Stimulated activated naive CD8-positive, alpha-beta T cell treated with anti-CD3 and anti-CD28 coated beads, Interleukin-15, Interleukin-2, amounts not matched to agents 100 U/mL and 50 U/mL, for 24 hours (primary cell): ENCODE measurements around the gene SLC7A1.

Experiments used
- ATAC-seq: fragments of 150-1000 bp; cut with Tn5 transposase; one replicate; pipeline ENCODE4 v1.10.0; 2021
- DNase-seq: peaks from one replicate; pipeline ENCODE4 v3.0.0; 2021

Gene SLC7A1

DNA sequence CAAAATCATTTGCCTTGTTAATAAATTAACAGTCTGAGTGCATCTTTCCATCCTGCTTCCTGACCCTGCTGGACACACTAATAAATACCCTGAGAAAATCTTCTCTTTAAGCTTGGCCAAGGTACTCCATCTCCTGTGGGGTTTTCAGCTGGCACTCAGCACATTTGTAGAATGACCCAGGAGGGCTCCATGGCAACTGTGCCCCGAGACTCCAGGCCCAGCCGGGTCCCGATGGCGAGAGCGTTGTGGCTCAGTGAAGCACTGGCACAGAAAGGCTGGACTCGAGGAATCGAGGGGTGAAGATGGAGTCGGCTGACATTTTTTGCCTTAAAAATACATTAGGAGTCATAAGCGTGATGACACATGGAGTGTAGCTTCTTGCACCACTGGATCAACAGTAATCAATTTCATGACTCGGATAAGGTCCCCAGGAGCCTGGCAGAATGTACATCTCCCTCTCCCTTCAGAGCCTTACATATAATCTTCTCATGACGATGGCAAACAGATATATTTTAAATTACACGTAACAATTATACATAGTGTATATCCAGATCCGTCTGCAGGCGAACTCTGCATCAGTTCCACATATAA lies 85.4 kb downstream of the SLC7A1 start:
- no peak for ATAC-seq
- no peak for DNase-seq

DNA sequence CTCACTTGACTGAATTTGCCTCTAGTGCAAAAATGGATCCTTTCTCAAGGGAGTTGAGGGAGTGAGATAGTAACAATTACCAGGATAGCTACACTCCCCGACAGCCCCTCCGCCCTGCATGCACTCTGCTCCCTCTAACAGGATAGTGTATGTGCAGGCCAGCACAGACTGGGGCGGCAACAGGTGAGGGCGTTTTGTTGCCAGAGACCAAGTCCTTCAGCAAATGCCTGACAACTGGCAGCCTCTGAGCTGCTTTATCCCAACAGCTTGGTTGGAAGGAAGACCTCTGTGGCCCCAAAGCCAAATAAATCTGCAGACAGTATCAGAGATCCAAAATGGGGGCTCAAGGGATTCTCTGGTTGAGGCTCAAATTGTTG lies 86.6 kb downstream of the SLC7A1 start:
- no peak for DNase-seq
- ATAC-seq = no peak

DNA sequence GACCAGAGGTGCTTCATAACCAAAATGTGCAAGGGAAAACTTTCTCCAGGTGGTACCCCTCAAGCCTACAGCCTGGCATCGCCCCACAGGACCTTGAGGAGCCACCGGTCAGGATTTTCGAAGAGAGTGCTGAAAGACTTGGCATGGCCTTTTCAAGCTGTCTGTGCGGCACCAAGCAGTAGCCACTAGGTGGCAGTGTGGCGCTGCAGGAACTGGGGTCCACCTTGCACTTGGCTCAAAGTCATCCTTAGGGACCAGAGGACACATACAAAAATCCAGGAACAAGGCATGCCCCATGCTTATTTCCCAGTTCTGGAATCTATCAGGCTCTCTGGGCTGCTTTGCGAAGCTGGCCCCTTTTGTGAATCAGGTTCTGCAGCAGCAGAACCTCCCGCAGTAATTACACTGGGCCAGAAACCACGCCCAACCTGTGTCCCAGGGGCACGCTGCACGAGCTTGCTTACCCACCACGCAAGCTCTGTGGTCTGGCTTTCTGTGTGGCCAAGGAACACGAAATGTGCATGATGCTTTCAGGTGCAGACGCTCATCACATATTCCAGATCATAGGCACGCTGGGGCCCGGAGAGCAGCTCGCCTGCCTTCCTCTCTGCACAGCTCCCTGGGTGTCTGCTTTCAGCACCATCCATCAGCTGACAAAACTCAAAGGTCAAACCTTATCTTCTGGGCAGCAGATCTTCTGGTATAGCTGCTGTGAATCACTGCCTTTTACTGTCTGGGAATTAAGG lies 87.2 kb downstream of the SLC7A1 start:
- peak; percentile 81 for DNase-seq

DNA sequence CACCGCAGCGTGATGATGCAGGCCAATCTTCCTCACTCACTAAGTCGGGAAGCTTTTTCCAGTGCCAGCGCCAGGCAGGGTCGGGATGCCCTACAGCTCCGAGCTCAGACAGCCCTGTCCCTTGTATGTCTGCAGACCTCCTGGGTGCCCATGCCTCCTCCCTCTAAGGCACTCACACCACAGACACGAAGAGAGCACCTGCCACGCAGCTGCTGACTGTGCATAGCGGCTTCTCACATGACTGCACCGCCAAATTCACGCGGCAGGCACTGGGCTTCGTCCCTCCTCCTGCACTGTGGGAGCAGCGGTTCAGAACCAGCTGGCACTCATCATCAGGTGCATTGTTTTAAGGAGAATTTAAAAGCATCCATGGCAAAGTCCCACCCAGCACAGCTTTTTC lies 88.1 kb downstream of the SLC7A1 start:
- no peak for ATAC-seq
- no peak for DNase-seq

More for the DNA sequence above, 87.2 kb downstream of the SLC7A1 start:
- ATAC-seq = peak; percentile 78

DNA sequence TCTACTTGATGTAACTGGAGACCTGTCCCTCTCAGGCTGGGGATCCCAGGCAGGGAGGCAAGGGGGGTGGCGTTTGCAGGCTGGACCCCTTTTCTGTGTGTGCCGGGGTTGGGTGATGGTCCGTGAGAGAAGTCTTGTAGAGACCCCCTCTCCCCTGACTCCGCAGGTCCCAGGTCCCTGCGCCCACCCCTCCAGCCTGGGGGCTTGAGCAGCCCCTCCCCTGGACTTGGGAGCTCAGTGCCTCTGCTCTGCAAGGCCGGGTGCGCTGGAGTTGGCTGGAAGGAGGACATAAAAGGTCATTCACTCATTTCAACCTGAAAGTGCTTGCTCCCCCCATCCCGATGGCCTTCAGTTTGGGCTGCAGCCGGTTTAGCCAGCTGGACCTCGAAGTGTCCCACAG lies 89.5 kb downstream of the SLC7A1 start:
- DNase-seq (no peak), ATAC-seq (no peak)

DNA sequence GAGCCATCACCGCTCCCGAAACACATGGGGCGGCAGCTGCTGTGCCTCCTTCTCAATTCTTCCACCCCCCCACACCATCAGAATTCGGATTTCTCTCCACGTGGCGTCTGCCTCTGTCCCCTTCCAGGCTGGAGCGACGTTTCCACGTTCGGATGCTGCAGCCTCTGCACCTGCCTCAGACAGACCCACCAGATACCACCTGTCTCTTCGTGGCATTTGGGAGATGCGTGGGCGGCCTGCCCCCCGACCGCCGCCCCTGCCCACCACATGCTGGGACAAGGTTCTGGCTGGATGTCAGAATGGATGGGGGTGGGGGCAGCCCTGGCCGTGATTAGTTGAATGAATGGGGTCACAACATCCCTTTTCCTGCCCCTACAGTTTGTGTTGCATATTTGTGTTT lies 90.0 kb downstream of the SLC7A1 start:
- ATAC-seq = no peak
- no peak for DNase-seq

DNA sequence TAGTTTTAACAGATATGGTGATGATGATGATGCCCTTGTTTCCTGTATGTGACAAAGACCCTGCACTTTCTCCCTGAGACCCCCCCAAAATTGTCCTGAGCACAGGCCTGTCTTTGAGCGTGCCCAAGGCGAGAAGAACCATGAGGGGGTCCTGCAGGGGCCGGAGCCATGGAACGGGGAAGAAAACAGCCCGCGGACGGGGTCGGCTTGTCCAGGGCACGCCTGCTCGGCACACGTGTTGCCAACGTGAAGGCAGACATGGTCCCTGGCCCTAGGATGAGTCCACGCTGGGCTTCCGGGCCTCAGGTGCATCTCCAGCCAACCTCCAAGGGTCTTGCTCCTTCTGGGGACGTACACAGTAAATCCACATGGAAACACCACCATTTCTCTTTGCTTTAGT lies 90.8 kb downstream of the SLC7A1 start:
- DNase-seq (no peak), ATAC-seq (no peak)

DNA sequence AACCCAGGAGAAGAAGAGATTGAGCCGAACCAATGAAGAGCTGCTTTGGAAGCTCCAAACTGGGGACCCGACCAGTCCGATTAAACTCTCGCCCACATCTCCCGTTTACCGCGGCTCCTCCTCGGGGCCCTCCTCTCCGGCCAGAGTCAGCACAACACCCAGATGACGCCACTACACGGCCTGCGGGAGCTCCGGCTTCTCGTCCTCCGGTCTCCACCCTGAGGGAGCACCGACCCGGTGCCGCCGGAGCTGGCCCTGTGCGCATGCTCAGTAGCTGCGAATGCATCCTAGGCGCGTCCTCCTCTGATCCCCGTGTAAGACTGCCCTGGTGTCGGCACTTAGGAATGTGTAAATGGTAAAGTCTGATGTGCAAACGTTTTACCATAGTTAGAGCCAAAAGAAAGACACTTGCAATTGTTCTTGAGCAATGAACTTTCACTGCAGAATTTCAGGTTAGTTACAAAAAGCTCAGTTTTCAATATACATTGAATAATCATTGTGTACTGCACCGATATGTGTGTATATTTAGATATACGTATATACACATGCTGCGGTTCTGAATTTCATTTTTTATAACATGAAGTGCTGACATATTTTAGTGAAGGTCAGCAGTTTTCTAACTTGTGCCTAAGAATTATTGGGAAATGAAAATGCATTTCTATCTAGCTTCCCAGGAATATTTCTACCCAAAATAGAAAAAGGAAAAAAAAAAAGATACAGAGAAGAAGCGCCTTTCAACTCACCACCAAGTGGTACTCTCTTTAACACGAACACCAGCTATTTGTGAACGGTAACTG lies 92.2 kb downstream of the SLC7A1 start:
- ATAC-seq = no peak
- DNase-seq = peak; percentile 18

DNA sequence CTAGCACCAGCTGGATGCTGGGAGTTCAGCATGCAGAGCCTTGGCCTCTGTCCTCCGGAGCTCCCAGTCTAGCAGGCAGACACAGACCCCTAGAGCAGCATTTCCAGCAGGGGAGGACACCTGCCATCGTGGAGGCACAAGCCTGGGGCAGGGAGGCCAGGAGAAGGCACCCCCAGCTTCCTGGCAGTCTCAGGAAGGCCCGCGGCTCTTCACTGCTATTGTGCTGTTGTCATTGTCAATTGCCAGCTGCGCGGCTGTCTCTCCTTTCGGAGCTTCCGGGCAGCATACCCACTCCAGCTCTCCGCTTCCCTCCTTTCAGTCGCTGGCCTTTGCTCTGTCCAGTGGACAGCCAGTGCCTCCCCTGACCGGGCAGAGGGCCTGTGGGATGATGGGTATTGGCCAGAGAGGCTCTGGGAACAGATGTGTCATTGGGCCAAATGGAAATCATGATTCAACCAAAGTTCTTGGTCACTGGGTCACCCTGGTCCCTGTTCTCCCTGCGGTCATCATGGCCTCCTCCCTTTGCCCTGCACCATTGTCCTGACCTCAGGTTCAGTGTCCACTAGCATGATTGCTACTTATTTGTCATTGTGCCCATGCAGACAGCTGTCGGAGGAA lies 93.0 kb downstream of the SLC7A1 start:
- DNase-seq (no peak), ATAC-seq (no peak)

DNA sequence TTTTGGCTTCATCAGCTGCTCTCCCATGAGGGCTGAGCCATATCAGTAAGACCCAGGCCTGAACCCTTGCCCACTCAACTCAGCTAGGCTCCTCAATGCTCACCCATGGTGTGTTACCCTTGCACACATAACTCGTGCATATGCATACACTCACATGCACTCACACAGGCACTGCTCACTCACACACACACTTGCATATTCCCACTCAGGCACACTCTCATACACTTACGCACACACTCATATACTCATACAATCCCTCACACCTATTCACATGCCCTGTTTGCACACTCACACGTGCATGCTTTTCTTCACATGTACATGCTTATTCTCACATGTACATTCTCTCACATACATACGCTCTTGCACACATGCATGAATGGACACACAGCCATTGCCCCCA lies 93.8 kb downstream of the SLC7A1 start:
- ATAC-seq = no peak
- no peak for DNase-seq

DNA sequence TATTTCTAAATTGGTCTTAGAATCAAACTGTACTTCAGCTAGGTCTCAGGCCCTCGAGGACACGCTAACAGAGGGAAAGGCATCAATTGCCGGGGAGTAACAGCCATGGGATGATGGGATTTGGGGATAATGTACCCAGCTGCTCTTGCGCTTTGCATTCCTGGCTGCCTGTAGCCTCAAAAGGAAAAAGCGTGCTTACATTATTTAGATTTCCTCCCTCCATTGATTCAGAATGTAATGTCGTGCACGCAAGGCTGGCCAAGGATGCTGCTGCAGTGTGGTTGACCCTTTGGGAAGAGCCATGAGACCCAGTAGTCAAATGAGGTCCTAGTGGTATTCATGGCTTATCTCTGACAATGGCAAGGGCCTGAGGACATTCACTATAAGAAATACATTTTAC lies 95.1 kb downstream of the SLC7A1 start:
- DNase-seq = no peak

DNA sequence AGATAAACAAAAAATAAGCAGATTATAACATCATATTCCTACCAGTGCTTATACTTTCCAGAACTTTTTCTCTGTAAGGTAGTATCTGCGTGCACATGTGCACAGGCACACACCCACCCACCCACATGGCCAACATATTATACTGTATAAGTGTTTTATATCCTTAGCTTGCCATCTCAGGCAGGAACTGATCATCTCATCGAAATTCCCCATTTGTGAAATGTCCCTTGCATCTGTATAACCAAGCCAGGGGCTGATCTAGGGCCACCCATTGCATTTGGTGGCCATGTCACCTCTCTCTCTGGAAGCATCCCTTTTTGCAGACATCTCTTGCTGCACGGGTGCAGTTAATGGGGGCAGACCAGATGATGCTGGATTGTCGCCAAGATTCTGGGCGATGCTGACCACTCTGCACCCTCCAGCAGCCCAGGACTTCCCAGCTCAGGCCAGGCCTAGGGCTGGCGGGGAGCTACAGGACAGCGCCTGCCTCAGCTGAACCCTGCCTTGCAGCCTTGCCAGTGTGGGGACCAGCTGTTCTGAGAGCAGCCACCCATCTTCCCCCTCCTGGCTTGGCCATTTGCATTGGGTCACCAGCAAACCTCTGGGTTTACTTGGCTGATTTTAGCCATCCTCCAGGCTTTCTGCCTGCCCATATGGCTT lies 95.9 kb downstream of the SLC7A1 start:
- ATAC-seq = no peak
- DNase-seq = no peak

More for the DNA sequence above, 95.1 kb downstream of the SLC7A1 start:
- no peak for ATAC-seq

DNA sequence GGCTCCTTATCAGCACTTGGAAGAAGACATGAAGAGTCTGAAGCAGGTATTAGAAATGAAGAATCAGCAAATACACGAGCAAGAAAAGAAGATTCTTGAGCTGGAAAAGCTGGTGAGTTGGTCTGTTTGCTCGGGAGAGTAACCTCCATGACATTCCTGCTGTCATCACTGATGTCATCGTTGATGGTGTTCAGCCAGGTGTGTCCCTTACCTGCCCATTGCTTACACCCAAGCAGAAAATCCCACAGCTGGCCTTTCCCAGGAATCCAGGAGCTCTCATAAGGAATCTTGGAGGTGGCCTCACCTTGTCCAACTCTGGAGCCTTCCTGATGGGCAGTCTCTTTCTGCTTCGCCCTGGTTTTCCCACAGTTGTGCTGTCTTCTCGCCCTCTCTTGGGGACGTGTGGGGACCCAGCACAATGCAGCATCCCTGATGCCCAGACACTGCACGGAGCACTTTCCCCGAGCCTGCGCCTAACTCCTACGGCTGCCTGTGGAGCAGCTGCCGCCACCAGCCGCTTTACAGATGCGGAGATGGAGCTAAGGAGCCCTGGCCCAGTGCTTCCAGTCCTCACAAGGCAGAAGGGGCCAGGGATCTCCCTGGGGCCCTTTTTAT lies 97.0 kb downstream of the SLC7A1 start:
- ATAC-seq (no peak), DNase-seq (no peak)

DNA sequence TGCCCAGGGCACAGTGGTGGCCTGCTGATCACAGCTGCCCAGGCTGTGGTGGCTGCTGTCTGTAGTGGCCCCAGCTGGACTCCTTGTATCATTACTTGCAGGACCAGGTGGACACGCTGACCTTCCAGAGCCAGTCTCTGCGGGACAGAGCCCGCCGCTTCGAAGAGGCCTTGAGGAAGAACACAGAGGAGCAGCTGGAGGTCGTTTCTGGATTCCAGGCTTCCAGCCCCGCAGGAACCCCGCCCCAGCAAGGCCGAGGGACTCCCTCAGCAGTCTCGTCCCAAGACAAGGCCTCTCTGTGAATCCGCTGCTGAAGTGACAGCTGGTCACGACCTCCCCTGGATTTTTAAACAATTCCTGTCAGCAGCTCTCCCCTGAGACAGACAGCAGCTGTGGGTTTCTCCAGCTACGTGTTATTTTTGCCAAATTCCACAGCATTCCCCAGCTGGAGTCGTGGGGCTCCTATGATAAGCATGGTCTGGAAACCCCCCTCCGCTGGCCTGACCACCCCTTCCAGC lies 98.3 kb downstream of the SLC7A1 start:
- no peak for ATAC-seq

DNA sequence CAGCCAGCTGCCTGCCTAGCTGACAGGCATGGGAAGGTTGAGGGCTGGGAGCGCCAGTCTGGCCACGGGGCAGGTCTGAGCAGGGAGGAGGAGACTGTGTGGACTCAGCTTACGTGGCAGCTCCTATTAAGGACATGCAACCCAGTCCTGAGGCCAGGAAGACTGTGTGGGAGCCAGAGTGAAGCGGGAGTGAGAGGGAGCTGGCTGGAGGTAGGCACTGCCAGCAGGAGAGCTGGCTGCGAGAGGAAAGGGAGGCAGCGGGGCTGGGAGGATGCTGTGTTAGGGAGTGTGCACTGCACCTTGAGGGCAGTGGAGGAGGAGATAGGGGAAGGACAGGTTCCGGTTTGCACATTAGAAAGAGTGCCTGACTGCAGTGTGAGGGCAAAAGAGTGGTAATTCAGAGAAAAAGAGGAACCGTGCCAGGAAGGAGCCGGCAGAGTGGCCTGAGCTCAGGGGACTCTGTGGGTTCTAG lies 99.2 kb downstream of the SLC7A1 start:
- ATAC-seq (peak; percentile 38), DNase-seq (no peak)

More for the DNA sequence above, 98.3 kb downstream of the SLC7A1 start:
- DNase-seq = no peak

DNA sequence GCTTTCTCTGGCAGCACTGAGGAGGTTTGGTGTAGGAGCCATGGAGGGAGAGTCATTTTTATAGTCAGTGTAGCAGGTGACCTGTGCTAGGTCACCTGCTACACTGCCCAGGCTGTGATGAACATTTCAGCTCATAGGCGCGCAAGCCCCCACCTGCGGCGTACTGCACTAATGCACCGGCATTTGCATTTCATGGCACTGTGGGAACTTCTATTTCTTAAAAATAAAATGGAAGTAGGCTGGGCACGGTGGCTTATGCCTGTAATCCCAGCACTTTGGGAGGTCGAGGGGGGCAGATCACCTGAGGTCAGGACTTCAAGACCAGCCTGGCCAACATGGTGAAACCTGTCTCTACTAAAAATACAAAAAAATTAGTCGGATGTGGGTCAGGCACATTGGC lies 101.0 kb downstream of the SLC7A1 start:
- no peak for ATAC-seq
- no peak for DNase-seq

DNA sequence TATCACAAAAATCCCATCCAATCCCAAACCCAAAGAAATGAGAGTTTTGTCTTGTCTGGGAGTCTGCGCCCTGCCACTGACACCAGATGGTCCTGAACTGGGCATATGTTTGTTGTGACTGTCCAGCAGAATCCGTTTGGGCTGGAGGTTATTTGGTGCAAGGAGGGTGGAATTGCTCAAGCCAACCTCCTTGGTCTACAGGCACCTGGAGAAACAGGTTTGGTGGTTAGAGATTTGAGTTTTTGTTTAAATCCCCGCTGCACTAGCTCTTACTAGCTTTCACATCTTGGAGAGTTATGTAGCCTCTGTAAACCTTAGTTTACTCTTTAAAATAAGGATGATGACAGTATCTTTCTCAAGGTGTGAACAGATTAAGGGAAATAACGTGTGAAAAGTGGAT lies 101.7 kb downstream of the SLC7A1 start:
- ATAC-seq (no peak), DNase-seq (no peak)

DNA sequence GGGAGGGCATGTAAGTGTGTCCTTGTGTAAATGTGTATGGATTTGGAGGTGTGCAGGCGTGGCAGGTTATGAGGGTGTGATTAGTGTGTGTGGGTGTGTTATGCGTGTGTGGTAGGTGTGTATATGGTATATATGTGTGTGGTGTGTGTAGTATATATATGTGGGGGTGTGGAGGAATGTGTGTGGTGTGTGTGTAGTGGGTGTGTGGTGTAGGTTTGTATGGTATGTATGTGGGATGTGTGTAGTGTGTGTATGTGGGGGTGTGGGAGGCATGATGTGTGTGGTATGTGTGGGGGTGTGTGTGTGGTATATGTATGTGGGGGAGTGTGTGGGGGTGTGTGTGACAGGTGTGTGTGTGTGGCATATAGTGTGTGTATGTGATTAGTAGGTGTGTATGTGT lies 104.2 kb downstream of the SLC7A1 start:
- DNase-seq (no peak), ATAC-seq (no peak)

DNA sequence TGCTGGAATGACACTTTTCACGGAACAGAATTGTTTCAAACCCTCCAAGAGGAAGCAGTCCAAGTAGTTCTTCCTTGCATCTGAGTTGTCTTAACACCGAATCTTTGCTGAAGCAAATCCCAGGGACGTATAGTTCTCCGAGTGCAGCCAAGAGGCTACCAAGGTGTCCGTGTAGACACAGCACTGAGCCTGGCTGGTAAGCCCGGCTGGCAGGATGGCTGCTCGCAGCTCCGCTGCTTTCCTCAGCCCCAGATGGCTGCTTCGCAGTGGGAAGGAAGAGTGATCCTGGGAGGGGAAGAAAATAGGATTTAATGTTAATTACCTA lies 105.0 kb downstream of the SLC7A1 start:
- ATAC-seq (no peak), DNase-seq (no peak)

DNA sequence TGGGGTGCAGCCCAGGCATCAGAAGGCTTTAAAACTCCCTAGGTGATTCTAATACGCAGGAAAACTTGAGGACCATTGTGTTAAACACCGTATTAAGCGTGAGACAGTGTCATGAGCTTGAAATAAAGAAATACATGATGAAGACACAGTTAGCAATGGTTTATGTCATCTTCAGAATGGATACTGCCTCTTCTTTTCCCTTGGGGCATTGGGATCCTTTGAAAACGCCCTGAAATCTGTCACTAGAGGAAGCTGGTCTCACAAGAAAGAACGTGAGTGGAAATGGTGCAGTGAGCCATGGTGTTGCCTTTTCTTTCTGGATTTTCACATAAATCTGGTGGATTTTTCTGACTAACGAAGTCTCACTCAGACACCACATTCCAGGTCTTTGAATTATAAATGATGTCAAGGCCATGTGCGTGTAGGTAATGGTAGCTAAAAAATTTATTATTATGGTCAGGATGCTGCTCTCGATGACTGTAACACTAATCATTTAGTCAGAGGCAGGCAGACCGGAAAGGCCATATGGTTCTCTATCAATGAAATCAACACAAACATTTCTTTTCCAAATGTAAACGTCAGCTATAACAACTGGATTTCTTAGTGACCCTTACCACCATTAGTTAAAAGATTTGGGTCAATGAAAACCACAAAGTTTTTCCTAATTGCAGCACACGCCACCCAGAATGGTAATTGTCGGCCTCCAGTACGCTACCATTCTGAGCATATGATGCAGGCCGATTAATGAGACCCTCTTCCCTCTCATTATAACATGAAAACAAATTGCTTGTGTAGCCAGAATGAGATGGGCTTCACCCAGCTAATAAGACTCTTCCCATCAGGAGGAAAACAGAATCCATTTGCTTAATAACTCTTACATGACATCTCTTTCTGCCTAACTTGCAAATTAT lies 105.6 kb downstream of the SLC7A1 start:
- DNase-seq (no peak), ATAC-seq (no peak)
